Psoas muscle (tissue), 8 donors: ENCODE data around the gene BMP6. TPM values are rescaled to one million over a fixed set of nuclear protein-coding genes. Genes with fewer than 3 reads are reported as not detected.

Experiments used
- ATAC-seq, 4 donors: fragments of 200-7000 bp; cut with Tn5 transposase; one replicate each; pipeline ENCODE4 v1.9.1; 2020; ENCODE audit warnings: moderate library complexity in 3 of 4, mild to moderate bottlenecking in 2 of 4
- DNase-seq, 2 donors: peaks; one replicate each; pipeline ENCODE4 v3.0.0-alpha.2; 2020
- H3K27ac ChIP-seq: fragments of 200-600 bp; one replicate; pipeline ENCODE4 v1.8.0; 2022
- H3K27me3 ChIP-seq, 3 donors: fragments of 200-600 bp in 1 of 3; one replicate each; pipeline versions ENCODE4 v1.6.1 to v1.8.0; 2013 to 2022; ENCODE audit warnings: low read length in 2 of 3, mild to moderate bottlenecking in 2 of 3, moderate library complexity in 1 of 3; ENCODE audit not compliant: insufficient read depth in 3 of 3
- H3K36me3 ChIP-seq, 2 donors: fragments of 200-600 bp in 1 of 2; one replicate each; pipeline versions ENCODE4 v1.6.1 to v1.8.0; 2013 to 2022; ENCODE audit warnings: low read depth in 1 of 2, mild to moderate bottlenecking in 1 of 2, moderate library complexity in 1 of 2; ENCODE audit not compliant: insufficient read depth in 1 of 2
- H3K4me1 ChIP-seq: fragments of 200-600 bp; one replicate; pipeline ENCODE4 v1.8.0; 2022
- H3K4me3 ChIP-seq: fragments of 200-600 bp; one replicate; pipeline ENCODE4 v1.8.0; 2022; ENCODE audit warnings: mild to moderate bottlenecking
- H3K9me3 ChIP-seq: fragments of 200-600 bp; one replicate; pipeline ENCODE4 v1.8.0; 2022
- WGBS, 3 donors: extraction: QIAGEN DNeasy Blood & Tissue Kit; methylation state at CpG; one replicate each; pipeline versions ENCODE4 v1.1.6 to v1.1.7; 2013; 5-methylcytosine and 5-hydroxymethylcytosine counted together
- intact Hi-C, 2 donors: fragments of 100-400 bp; cut with DNase I; formaldehyde crosslinking; loops; one replicate each; pipeline versions ENCODE4 v1.11.0 to v1.14.2; 2022
- polyA plus RNA-seq, 3 donors: library from polyadenylated mRNA; stranded (reverse); fragments of 200-250 nt; gene quantifications; one replicate each; pipeline ENCODE4 v1.2.3, GENCODE V29; 2013
- total RNA-seq, 4 donors: library from RNA; stranded (reverse); fragmentation: NEBNext Ultra II Directional in 2 of 4; extraction: Animal tissue kit (Norgen Biotek cat#: 25700) in 2 of 4; gene quantifications; one replicate each; pipeline versions ENCODE4 v1.2.1 to v1.2.4, GENCODE V29; 2021 to 2023
- TF ChIP-seq, protein P1 (sequence below): fragments of 200-600 bp; IDR thresholded peaks from one replicate; pipeline ENCODE4 v1.8.0; 2022; ENCODE audit warnings: antibody characterized with exemption
- donor health status: healthy with polysubstance abuse.
- donor health status: DM: no; HTN: no; CAD: no; lungs with moderate emphysema.
- donor health status: Bipolar disorder and iron deficiency.
- donor health status: healthy.
- donor health status: DM: yes; HTN: yes; CAD: no.
- donor health status: DM: no; HTN: no; CAD: no.
- donor health status: DM: no; HTN: no; CAD: no.
- donor health status: DM: yes; HTN: yes; CAD: no.

The BMP6 gene
- total and polyA plus RNA-seq, 7 donors = 0.96 to 4.9 (median 3.4) TPM

GRCh38 chr6:7726416-7727085 is 652 bp downstream of the BMP6 start:
- H3K27ac ChIP-seq = no peak overlapping the region
- H3K4me3 ChIP-seq = peak overlapping the region; percentile 79
- no peaks in the 10 kb centered on the region for H3K9me3 ChIP-seq
- intact Hi-C loops = loop anchor here (1.0 to 10.0 kb wide), 3 partner anchors 35 to 488 kb away; no protein-coding TSS in a partner anchor
- 0% methylated on average over 31 to 73 of the region's 73 CpGs for WGBS, 3 donors
- TF ChIP-seq, protein P1, sequence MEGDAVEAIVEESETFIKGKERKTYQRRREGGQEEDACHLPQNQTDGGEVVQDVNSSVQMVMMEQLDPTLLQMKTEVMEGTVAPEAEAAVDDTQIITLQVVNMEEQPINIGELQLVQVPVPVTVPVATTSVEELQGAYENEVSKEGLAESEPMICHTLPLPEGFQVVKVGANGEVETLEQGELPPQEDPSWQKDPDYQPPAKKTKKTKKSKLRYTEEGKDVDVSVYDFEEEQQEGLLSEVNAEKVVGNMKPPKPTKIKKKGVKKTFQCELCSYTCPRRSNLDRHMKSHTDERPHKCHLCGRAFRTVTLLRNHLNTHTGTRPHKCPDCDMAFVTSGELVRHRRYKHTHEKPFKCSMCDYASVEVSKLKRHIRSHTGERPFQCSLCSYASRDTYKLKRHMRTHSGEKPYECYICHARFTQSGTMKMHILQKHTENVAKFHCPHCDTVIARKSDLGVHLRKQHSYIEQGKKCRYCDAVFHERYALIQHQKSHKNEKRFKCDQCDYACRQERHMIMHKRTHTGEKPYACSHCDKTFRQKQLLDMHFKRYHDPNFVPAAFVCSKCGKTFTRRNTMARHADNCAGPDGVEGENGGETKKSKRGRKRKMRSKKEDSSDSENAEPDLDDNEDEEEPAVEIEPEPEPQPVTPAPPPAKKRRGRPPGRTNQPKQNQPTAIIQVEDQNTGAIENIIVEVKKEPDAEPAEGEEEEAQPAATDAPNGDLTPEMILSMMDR = no peak
- H3K27me3 ChIP-seq = peaks cover 0 to 65% (median 15%) of the 10 kb centered on the region in 3 donors
- DNase-seq = peak in 1 of 2 donors; percentile 15
- H3K4me1 ChIP-seq = peaks cover 15% of the 10 kb centered on the region
- no peaks in the 10 kb centered on the region for H3K36me3 ChIP-seq
- peak; percentile 33 to 45 (median 44) for ATAC-seq

DNA sequence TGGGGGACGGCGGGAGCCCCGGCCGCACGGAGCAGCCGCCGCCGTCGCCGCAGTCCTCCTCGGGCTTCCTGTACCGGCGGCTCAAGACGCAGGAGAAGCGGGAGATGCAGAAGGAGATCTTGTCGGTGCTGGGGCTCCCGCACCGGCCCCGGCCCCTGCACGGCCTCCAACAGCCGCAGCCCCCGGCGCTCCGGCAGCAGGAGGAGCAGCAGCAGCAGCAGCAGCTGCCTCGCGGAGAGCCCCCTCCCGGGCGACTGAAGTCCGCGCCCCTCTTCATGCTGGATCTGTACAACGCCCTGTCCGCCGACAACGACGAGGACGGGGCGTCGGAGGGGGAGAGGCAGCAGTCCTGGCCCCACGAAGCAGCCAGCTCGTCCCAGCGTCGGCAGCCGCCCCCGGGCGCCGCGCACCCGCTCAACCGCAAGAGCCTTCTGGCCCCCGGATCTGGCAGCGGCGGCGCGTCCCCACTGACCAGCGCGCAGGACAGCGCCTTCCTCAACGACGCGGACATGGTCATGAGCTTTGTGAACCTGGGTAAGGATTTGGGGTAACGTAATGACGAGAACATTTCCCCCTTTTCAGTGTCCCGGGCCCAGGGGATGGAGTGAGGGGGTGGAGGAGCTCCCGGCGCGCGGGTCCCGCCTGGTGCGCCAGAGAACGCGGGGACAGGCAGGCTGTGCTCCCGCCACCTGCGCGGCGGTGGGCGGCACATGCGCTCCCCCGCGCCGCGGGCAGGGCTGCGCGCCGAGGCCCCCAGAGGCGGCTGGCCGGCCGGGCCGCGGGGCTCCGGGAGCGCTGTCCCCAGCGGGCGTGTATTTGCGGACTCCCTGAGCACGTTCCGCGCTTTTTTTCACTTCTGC is 1.4 kb downstream of the BMP6 start:
- 0 to 1% (median 1%) methylated on average over 69 to 97 of the region's 97 CpGs for WGBS, 3 donors
- intact Hi-C loops = loop anchor here (1.0 to 10.0 kb wide), 3 partner anchors 36 to 487 kb away; no protein-coding TSS in a partner anchor
- H3K4me1 ChIP-seq = peaks cover 15% of the 10 kb centered on the region

DNA sequence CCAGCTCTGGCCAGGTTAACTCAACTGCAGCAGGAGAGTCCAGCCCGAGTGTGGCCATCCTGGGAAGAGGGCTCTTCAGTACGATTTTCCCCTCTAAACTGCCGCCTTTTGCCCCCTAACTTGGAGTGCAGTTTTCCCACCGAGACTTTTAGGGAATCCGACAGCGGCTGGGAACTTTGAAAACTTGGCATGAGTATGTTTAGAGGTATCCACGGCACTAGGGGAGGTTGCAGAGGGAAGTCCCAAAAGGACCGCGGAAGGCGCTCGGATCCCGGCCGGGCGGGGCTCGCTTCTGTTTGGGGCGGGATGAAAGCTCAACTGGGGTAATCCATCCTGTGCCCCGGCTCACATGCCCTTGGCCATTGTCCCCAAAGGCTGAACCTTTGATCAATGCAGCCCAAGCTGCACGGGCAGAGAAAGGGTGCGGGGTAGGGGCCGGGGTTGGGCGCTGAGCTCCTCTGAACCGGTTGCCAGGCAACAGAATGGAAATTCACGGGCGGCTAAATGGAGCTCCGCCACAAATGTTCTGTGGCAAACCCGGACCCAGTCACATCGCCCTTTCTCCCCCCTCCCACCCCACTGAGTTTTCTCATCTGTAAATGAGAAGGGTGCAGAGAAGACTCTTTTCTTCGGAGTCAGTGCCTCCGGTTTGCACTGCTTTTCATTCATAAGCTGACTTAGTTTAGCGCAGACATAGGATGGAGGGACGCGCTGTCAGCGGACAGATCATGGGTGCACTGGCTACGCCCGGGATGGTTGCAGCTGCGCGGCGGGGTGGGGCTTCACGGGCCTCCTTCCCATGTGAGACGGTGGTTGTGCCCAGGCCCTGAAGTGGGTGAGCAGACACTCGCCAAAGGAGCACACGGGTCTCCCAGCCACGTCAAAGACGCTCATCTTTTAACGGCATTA is 2.3 kb downstream of the BMP6 start:
- DNase-seq = peak in 1 of 2 donors; percentile 59
- H3K4me3 ChIP-seq = peak overlapping the region; percentile 79
- H3K27me3 ChIP-seq = peaks cover 0 to 80% (median 15%) of the 10 kb centered on the region in 3 donors
- TF ChIP-seq, protein P1 = no peak
- no peak overlapping the region for H3K27ac ChIP-seq
- ATAC-seq = no peak
- WGBS, 3 donors = 1 to 2% (median 1%) methylated on average over 44 to 45 of the region's 45 CpGs
- H3K9me3 ChIP-seq = no peaks in the 10 kb centered on the region
- peaks cover 12% of the 10 kb centered on the region for H3K4me1 ChIP-seq
- no peaks in the 10 kb centered on the region for H3K36me3 ChIP-seq
- intact Hi-C loops = loop anchor here (1.0 to 10.0 kb wide), 3 partner anchors 37 to 487 kb away; no protein-coding TSS in a partner anchor

More for the DNA sequence above, 1.4 kb downstream of the BMP6 start:
- no peaks in the 10 kb centered on the region for H3K36me3 ChIP-seq
- no peaks in the 10 kb centered on the region for H3K9me3 ChIP-seq
- peak overlapping the region; percentile 79 for H3K4me3 ChIP-seq
- H3K27me3 ChIP-seq = peaks cover 0 to 73% (median 15%) of the 10 kb centered on the region in 3 donors
- TF ChIP-seq, protein P1 = no peak
- H3K27ac ChIP-seq = no peak overlapping the region
- ATAC-seq (no peak), DNase-seq (peak in 1 of 2 donors; percentile 20)

DNA sequence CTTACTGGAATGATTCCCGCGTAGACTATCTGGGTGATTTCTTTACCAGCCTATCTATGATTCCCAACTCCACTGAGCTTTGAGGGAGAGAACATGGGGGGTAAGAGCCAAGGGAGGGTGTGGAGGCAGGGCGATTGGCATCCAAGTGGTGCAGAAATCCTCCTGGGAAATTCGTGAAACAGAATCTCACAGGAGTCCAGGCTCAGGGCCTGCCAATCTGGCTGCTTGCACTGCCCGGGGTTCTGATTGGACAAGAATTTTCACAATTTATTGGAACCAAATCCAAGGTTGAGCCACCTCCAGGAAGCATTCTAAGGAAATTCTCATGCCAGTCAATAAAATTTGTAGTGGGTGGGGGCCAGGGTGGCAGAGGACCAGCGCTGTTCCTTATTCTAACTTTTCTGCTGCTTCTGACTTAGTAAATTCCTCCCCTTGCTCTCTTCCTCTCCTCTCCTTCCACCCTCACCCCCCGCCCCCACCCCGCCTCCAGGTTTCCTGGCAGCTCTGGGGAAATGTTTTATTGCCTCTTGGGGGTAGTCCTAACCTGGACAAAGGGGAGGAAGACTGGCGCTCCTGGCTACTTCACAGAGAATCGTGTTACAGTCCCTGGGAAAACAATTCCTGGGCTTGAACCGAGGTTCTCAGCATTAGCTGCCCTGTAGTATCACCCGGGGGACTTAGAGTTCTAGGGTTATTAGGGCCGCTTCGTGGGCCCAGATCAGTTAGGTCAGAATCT is 3.1 kb downstream of the BMP6 start:
- ATAC-seq = no peak
- WGBS, 3 donors = 39 to 41% (median 41%) methylated on average over 14 of the region's 14 CpGs
- Histone ChIP-seq H3K36me3 (no peaks in the 10 kb centered on the region), H3K27me3 (peaks cover 0 to 88% (median 15%) of the 10 kb centered on the region in 3 donors), H3K4me3 (peak overlapping the region; percentile 79), H3K9me3 (no peaks in the 10 kb centered on the region), H3K27ac (no peak overlapping the region), H3K4me1 (peaks cover 12% of the 10 kb centered on the region)
- no peak for DNase-seq
- intact Hi-C loops = loop anchor here (5.0 to 10.0 kb wide), 2 partner anchors 278 to 486 kb away; no protein-coding TSS in a partner anchor
- TF ChIP-seq, protein P1 = no peak
